ENCODE results near the gene TENM3. TPM values are rescaled to one million over a fixed set of nuclear protein-coding genes. Genes with fewer than 3 reads are reported as not detected.

Gene TENM3
- total RNA-seq, 1 donor from 2014 or later, result not detected

GRCh38 chr4:182528819-182529218 lies 285.6 kb downstream of the TENM3 start:
- no peaks in the 10 kb centered on the region for H3K9me3 Mint-ChIP-seq
- H3K27me3 Mint-ChIP-seq (ENCODE audit: insufficient read depth), result no peaks in the 10 kb centered on the region
- H3K27ac Mint-ChIP-seq, result no peak overlapping the region
- H3K4me1 Mint-ChIP-seq (ENCODE audit: low read depth), result no peaks in the 10 kb centered on the region
- no peak overlapping the region for H3K4me3 Mint-ChIP-seq
- DNase-seq (ENCODE audit: low spot score), result no peak
- intact Hi-C loops (cut with micrococcal nuclease), result no loop called here
- H3K36me3 Mint-ChIP-seq (ENCODE audit: low read depth), result no peaks in the 10 kb centered on the region

- intact Hi-C loops (cut with micrococcal nuclease), result no loop called here
- H3K27me3 Mint-ChIP-seq (ENCODE audit: insufficient read depth), result no peaks in the 10 kb centered on the region
- no peaks in the 10 kb centered on the region for H3K4me1 Mint-ChIP-seq (ENCODE audit: low read depth)
- H3K36me3 Mint-ChIP-seq (ENCODE audit: low read depth), result no peaks in the 10 kb centered on the region
- H3K9me3 Mint-ChIP-seq, result no peaks in the 10 kb centered on the region
- no peak for DNase-seq (ENCODE audit: low spot score)
- no peak overlapping the region for H3K4me3 Mint-ChIP-seq
- H3K27ac Mint-ChIP-seq, result no peak overlapping the region
Observed at GRCh38 chr4:182530451-182530850, 287.2 kb downstream of the TENM3 start.

- Mint-ChIP-seq H3K4me3 (no peak overlapping the region), H3K4me1 (ENCODE audit: low read depth) (no peaks in the 10 kb centered on the region), H3K27ac (no peak overlapping the region), H3K36me3 (ENCODE audit: low read depth) (no peaks in the 10 kb centered on the region), H3K27me3 (ENCODE audit: insufficient read depth) (no peaks in the 10 kb centered on the region), H3K9me3 (no peaks in the 10 kb centered on the region)
- intact Hi-C loops (cut with micrococcal nuclease), result no loop called here
- no peak for DNase-seq (ENCODE audit: low spot score)
Observed at GRCh38 chr4:182531555-182532162, 288.5 kb downstream of the TENM3 start.

- DNase-seq (ENCODE audit: low spot score), result no peak
- H3K4me1 Mint-ChIP-seq (ENCODE audit: low read depth), result no peaks in the 10 kb centered on the region
- H3K9me3 Mint-ChIP-seq, result no peaks in the 10 kb centered on the region
- intact Hi-C loops (cut with micrococcal nuclease), result no loop called here
- H3K27ac Mint-ChIP-seq, result no peak overlapping the region
- H3K4me3 Mint-ChIP-seq, result no peak overlapping the region
- no peaks in the 10 kb centered on the region for H3K36me3 Mint-ChIP-seq (ENCODE audit: low read depth)
- H3K27me3 Mint-ChIP-seq (ENCODE audit: insufficient read depth), result no peaks in the 10 kb centered on the region
Observed at GRCh38 chr4:182532441-182532840, 289.2 kb downstream of the TENM3 start.

- Mint-ChIP-seq H3K27ac (no peak overlapping the region), H3K4me3 (no peak overlapping the region), H3K9me3 (no peaks in the 10 kb centered on the region), H3K27me3 (ENCODE audit: insufficient read depth) (no peaks in the 10 kb centered on the region), H3K36me3 (ENCODE audit: low read depth) (no peaks in the 10 kb centered on the region), H3K4me1 (ENCODE audit: low read depth) (no peaks in the 10 kb centered on the region)
- DNase-seq (ENCODE audit: low spot score), result no peak
- intact Hi-C loops (cut with micrococcal nuclease), result no loop called here
Observed at GRCh38 chr4:182533964-182534363, 290.8 kb downstream of the TENM3 start.

DNA sequence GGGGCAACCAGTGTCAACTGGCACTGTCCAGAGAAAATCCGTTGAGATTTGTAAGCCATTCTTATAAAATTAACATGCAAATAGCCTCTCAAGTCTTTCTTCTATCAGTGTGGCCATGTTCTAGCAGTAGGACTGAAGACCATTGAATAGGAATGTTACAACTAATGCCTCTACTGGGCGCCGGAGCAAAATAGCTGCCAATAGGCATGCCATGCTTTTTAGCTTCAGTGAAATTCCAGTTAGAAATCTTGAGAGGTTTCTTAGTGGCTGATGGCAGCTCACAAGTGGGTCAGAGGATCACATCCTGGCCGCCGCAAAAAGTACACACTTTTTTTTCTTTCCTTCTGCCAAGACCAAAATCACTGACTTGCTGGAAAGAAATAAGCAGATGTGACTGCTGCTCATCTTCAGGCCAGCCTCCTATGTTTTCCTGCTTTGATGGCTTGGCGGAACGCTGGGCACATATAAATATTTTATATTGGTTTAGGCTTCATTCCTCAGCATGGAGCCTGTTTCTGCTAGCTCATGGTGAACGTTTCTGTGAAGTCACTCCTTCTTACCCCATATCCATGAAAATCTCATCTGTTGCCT lies 293.1 kb downstream of the TENM3 start:
- Mint-ChIP-seq H3K4me3 (no peak overlapping the region), H3K9me3 (no peaks in the 10 kb centered on the region), H3K27ac (no peak overlapping the region), H3K36me3 (ENCODE audit: low read depth) (no peaks in the 10 kb centered on the region), H3K4me1 (ENCODE audit: low read depth) (no peaks in the 10 kb centered on the region), H3K27me3 (ENCODE audit: insufficient read depth) (no peaks in the 10 kb centered on the region)
- no peak for DNase-seq (ENCODE audit: low spot score)
- intact Hi-C loops (cut with micrococcal nuclease), result no loop called here

GRCh38 chr4:182537031-182537795 lies 294.0 kb downstream of the TENM3 start:
- Mint-ChIP-seq H3K4me3 (no peak overlapping the region), H3K36me3 (ENCODE audit: low read depth) (no peaks in the 10 kb centered on the region), H3K4me1 (ENCODE audit: low read depth) (no peaks in the 10 kb centered on the region), H3K27ac (no peak overlapping the region), H3K27me3 (ENCODE audit: insufficient read depth) (no peaks in the 10 kb centered on the region), H3K9me3 (no peaks in the 10 kb centered on the region)
- intact Hi-C loops (cut with micrococcal nuclease), result no loop called here
- no peak for DNase-seq (ENCODE audit: low spot score)

DNA sequence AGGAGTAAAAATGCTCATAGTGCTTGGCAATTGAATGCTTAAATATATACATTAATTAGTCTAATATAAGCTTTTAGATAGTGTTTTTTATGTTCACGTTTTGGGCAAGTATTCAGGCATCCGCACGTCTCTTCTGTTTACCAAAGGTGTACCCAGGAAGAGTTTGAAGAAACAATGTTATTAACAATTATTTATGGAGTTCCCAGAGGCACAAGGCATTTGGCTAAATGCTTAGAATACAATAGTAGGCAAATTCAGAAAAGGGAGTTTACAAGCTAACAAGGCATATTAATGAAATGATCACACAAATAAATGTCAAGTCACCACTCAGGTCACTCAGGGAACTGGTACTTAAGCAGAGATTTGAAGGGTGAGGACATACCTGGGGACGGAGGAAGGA lies 294.8 kb downstream of the TENM3 start:
- Mint-ChIP-seq H3K27me3 (ENCODE audit: insufficient read depth) (peaks cover 1% of the 10 kb centered on the region), H3K9me3 (no peaks in the 10 kb centered on the region), H3K36me3 (ENCODE audit: low read depth) (no peaks in the 10 kb centered on the region), H3K4me1 (ENCODE audit: low read depth) (no peaks in the 10 kb centered on the region), H3K27ac (no peak overlapping the region), H3K4me3 (no peak overlapping the region)
- no peak for DNase-seq (ENCODE audit: low spot score)
- intact Hi-C loops (cut with micrococcal nuclease), result no loop called here

- no peaks in the 10 kb centered on the region for H3K9me3 Mint-ChIP-seq
- no peak for DNase-seq (ENCODE audit: low spot score)
- no peaks in the 10 kb centered on the region for H3K36me3 Mint-ChIP-seq (ENCODE audit: low read depth)
- no peak overlapping the region for H3K27ac Mint-ChIP-seq
- intact Hi-C loops (cut with micrococcal nuclease), result no loop called here
- H3K4me1 Mint-ChIP-seq (ENCODE audit: low read depth), result no peaks in the 10 kb centered on the region
- H3K4me3 Mint-ChIP-seq, result no peak overlapping the region
- H3K27me3 Mint-ChIP-seq (ENCODE audit: insufficient read depth), result peaks cover 3% of the 10 kb centered on the region
Observed at GRCh38 chr4:182540496-182540895, 297.3 kb downstream of the TENM3 start.

- no peak overlapping the region for H3K4me3 Mint-ChIP-seq
- no peaks in the 10 kb centered on the region for H3K4me1 Mint-ChIP-seq (ENCODE audit: low read depth)
- H3K27me3 Mint-ChIP-seq (ENCODE audit: insufficient read depth), result peaks cover 10% of the 10 kb centered on the region
- no peak overlapping the region for H3K27ac Mint-ChIP-seq
- intact Hi-C loops (cut with micrococcal nuclease), result no loop called here
- DNase-seq (ENCODE audit: low spot score), result no peak
- H3K9me3 Mint-ChIP-seq, result no peaks in the 10 kb centered on the region
- no peaks in the 10 kb centered on the region for H3K36me3 Mint-ChIP-seq (ENCODE audit: low read depth)
Observed at GRCh38 chr4:182547435-182547834, 304.2 kb downstream of the TENM3 start.

DNA sequence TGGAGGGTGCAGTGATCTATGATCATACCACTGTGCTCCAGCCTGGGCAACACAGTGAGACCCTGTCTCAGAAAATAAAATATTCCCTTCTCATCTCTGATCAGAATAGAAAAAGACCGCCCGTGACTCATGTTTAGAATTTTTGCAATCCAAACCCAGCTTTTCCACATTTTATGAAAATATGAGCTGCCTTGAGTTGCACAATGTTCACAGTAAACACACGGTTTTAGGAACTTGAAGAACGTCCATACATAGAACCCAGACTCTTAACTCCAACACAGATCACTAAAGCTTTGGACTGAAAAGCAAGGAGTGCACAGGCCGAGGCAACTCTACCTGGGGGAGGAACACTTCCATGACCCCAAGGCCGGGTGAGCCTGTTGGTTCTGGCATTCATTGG lies 305.0 kb downstream of the TENM3 start:
- Mint-ChIP-seq H3K4me1 (ENCODE audit: low read depth) (no peaks in the 10 kb centered on the region), H3K27me3 (ENCODE audit: insufficient read depth) (peaks cover 9% of the 10 kb centered on the region), H3K9me3 (no peaks in the 10 kb centered on the region), H3K4me3 (no peak overlapping the region), H3K27ac (no peak overlapping the region), H3K36me3 (ENCODE audit: low read depth) (no peaks in the 10 kb centered on the region)
- intact Hi-C loops (cut with micrococcal nuclease), result no loop called here
- no peak for DNase-seq (ENCODE audit: low spot score)

- no peaks in the 10 kb centered on the region for H3K4me1 Mint-ChIP-seq (ENCODE audit: low read depth)
- H3K4me3 Mint-ChIP-seq, result no peak overlapping the region
- intact Hi-C loops (cut with micrococcal nuclease), result no loop called here
- no peaks in the 10 kb centered on the region for H3K36me3 Mint-ChIP-seq (ENCODE audit: low read depth)
- peaks cover 9% of the 10 kb centered on the region for H3K27me3 Mint-ChIP-seq (ENCODE audit: insufficient read depth)
- no peak overlapping the region for H3K27ac Mint-ChIP-seq
- H3K9me3 Mint-ChIP-seq, result no peaks in the 10 kb centered on the region
- no peak for DNase-seq (ENCODE audit: low spot score)
Observed at GRCh38 chr4:182549356-182549755, 306.2 kb downstream of the TENM3 start.

DNA sequence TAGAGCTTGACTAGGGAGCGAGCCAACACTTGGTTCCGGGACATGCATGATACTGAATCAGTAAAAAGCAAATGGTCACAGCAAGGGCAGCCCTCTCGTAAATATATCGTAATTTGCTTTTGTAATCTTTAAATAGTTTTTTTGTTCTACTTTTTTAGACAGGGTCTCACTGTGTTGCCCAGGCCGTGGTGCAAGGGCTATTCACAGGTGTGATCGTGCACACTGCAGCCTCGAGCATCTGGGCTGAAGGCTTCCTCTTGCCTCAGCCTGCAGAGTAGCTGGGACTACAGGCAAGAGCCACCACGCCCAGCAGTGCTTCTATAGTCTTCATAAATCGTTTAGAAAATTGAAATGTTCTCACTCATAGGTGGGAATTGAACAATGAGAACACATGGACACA lies 309.7 kb downstream of the TENM3 start:
- no peaks in the 10 kb centered on the region for H3K36me3 Mint-ChIP-seq (ENCODE audit: low read depth)
- H3K4me3 Mint-ChIP-seq, result no peak overlapping the region
- H3K27me3 Mint-ChIP-seq (ENCODE audit: insufficient read depth), result peaks cover 6% of the 10 kb centered on the region
- intact Hi-C loops (cut with micrococcal nuclease), result no loop called here
- no peaks in the 10 kb centered on the region for H3K4me1 Mint-ChIP-seq (ENCODE audit: low read depth)
- H3K9me3 Mint-ChIP-seq, result no peaks in the 10 kb centered on the region
- no peak overlapping the region for H3K27ac Mint-ChIP-seq
- no peak for DNase-seq (ENCODE audit: low spot score)
